ENCODE measurements around the gene ATP5PD.

ATP5PD gene

DNA sequence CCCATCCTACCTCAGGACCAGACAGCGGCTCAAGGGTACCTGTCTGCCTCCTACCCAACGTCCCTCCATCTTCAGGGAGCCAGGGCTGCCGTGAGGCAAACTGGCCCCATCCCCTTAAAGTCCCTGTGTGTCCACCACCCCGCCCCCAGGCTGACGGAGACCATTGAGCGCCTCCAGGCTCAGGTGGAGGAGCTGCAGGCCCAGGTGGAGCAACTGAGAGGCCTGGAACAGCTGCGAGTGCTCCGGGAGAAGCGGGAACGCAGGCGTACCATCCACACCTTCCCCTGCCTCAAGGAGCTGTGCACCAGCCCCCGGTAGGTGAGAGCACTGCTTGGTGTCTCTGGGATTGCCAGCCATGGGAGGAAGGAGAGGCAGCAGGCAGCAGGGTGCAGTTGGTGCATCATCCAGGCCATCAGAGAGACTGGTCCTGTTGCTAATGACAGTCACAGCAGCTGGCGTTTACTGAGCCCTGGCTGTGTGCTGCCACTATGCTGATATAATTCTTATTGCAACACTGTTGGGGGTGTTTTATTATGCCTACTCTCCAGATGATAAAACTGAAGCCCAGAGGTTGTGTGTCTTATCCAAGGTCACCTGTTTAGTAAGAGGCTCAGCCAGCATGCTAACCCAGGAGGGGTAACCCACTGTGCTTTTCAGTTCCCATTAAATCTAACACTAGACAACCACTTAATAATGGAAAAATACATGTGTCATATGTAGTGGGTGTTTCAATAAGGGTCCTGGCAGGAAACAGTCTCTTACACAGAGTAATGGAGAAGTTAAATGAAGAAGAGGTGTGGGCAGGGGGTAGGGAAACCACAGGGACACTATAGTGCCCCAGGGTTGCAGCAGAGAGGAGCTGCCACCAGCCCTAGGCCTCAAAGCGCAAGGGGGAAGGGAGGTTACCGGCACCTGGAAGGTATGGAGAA, 44.6 kb downstream of the ATP5PD start:
- H3K4me1 Mint-ChIP-seq (ENCODE audit: low read depth in 2 of 2) = no peaks in the 10 kb centered on the region
- H3K9me3 Mint-ChIP-seq = no peaks in the 10 kb centered on the region
- ATAC-seq (replicated peaks) = no peak
- no peak overlapping the region for H3K4me3 Mint-ChIP-seq
- no peak for DNase-seq
- peaks cover 4% of the 10 kb centered on the region for H3K36me3 Mint-ChIP-seq (ENCODE audit: insufficient read depth)
- peaks cover 0 to 32% of the 10 kb centered on the region in 2 donors for H3K27me3 Mint-ChIP-seq
- no peak overlapping the region for H3K27ac Mint-ChIP-seq

DNA sequence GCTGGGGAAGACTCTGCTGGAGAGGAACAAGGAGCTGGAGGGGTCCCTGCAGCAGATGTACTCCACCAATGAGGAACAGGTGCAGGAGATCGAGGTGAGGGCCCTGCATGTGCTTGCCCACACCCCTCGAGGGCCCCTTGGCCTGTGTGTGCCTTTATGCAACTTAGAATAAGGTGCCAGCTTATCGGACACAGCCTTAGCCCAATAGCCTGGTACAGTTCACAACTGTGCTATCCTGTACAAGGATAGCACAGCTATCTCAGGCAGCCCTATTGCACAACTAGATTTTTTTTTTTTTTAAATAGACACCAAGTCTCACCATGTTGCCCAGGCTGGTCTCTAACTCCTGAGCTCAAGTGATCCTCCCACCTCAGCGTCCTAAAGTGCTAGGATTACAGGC, 47.2 kb downstream of the ATP5PD start:
- Mint-ChIP-seq H3K36me3 (ENCODE audit: insufficient read depth) (peaks cover 4% of the 10 kb centered on the region), H3K4me3 (no peak overlapping the region), H3K27me3 (peaks cover 0 to 21% of the 10 kb centered on the region in 2 donors), H3K9me3 (no peaks in the 10 kb centered on the region), H3K4me1 (ENCODE audit: low read depth in 2 of 2) (no peaks in the 10 kb centered on the region), H3K27ac (no peak overlapping the region)
- DNase-seq (no peak), ATAC-seq (replicated peaks) (no peak)

DNA sequence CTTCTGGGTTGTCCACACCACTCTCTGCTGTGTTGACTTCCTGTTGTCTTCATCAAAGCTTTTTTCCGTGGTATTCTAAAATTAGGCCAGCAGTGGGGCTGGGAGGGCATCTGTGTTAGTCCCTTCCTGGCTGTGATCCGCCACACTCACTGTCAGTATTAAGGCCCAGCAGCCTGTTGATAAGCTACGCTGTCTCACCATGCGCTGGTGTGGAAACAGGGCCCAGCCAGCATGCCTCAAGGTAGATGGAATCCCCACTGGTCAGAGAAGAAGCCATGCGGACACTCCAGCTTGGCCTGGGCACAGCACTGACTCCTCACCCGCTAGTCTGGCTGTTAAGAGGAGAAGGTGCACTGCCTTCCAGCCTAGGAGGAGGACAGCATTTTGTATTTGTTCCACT, 48.0 kb downstream of the ATP5PD start:
- no peaks in the 10 kb centered on the region for H3K4me1 Mint-ChIP-seq (ENCODE audit: low read depth in 2 of 2)
- DNase-seq (no peak), ATAC-seq (replicated peaks) (no peak)
- H3K27me3 Mint-ChIP-seq = peaks cover 0 to 18% of the 10 kb centered on the region in 2 donors
- H3K36me3 Mint-ChIP-seq (ENCODE audit: insufficient read depth) = peaks cover 4% of the 10 kb centered on the region
- H3K4me3 Mint-ChIP-seq = no peak overlapping the region
- no peak overlapping the region for H3K27ac Mint-ChIP-seq
- no peaks in the 10 kb centered on the region for H3K9me3 Mint-ChIP-seq

GRCh38 chr17:74995847-74996246, 50.9 kb downstream of the ATP5PD start:
- Mint-ChIP-seq H3K27ac (no peak overlapping the region), H3K9me3 (no peaks in the 10 kb centered on the region), H3K4me3 (no peak overlapping the region), H3K27me3 (peaks cover 0 to 5% of the 10 kb centered on the region in 2 donors), H3K36me3 (ENCODE audit: insufficient read depth) (peaks cover under 1% of the 10 kb centered on the region), H3K4me1 (ENCODE audit: low read depth in 2 of 2) (no peaks in the 10 kb centered on the region)
- no peak for DNase-seq
- ATAC-seq (replicated peaks) = no peak

- ATAC-seq (replicated peaks) (no peak), DNase-seq (no peak)
- Mint-ChIP-seq H3K4me3 (no peak overlapping the region), H3K4me1 (ENCODE audit: low read depth in 2 of 2) (no peaks in the 10 kb centered on the region), H3K9me3 (no peaks in the 10 kb centered on the region), H3K27ac (no peak overlapping the region), H3K27me3 (peaks cover 0 to 14% of the 10 kb centered on the region in 2 donors), H3K36me3 (ENCODE audit: insufficient read depth) (no peaks in the 10 kb centered on the region)
Measured at GRCh38 chr17:74994440-74994839, 52.3 kb downstream of the ATP5PD start.

DNA sequence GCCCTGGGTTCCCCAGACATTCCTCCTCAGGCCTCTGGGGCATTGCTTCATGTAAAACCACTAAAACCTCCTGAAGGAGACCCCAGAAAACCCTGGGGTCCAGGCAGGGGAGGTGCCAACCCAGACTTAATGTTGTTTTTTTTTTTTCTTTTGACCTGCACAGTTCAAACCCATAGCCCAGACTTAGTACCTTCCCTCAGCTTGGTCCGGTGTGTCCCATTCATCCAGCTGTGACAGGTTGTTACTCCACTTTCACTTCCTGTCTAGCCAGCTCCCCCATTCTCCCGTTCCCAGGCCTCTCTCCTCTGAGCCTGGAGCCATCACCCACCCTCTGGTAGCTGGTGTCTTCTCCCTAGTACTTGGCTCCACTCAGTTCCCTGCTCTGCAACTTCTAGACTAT, 54.5 kb downstream of the ATP5PD start:
- Mint-ChIP-seq H3K9me3 (no peaks in the 10 kb centered on the region), H3K27ac (no peak overlapping the region), H3K4me1 (ENCODE audit: low read depth in 2 of 2) (peaks cover under 1 to 1% of the 10 kb centered on the region in 2 donors), H3K27me3 (peaks cover 0 to 14% of the 10 kb centered on the region in 2 donors), H3K36me3 (ENCODE audit: insufficient read depth) (no peaks in the 10 kb centered on the region), H3K4me3 (no peak overlapping the region)
- DNase-seq = no peak
- no peak for ATAC-seq (replicated peaks)

- H3K4me1 Mint-ChIP-seq (ENCODE audit: low read depth in 2 of 2) = peaks cover 5% of the 10 kb centered on the region in 2 donors
- H3K27ac Mint-ChIP-seq = no peak overlapping the region
- no peak overlapping the region for H3K4me3 Mint-ChIP-seq
- ATAC-seq (replicated peaks) (no peak), DNase-seq (no peak)
- H3K36me3 Mint-ChIP-seq (ENCODE audit: insufficient read depth) = no peaks in the 10 kb centered on the region
- H3K27me3 Mint-ChIP-seq = peaks cover 0 to 8% of the 10 kb centered on the region in 2 donors
- no peaks in the 10 kb centered on the region for H3K9me3 Mint-ChIP-seq
Measured at GRCh38 chr17:74990581-74991105, 56.1 kb downstream of the ATP5PD start.
